ENCODE measurements around the gene CLIC1.
"Not testable (repeated sequence)": the region's sequence is repeated elsewhere in the genome, so short reads cannot be mapped to it uniquely, and the experiment has no call there.

CLIC1 gene

GRCh38 chr6:31721351-31722020, 14.8 kb downstream of the CLIC1 start, which contains the start of gene LY6G6C:
LY6G6C (minus strand) TSS chr6:31721746; CDS start chr6:31721679, 67 bp downstream.
- DNase-seq = no peak

- no peak for DNase-seq
Measured at GRCh38 chr6:31720196-31720770, 16.0 kb downstream of the CLIC1 start.

- no peak for DNase-seq
Measured at GRCh38 chr6:31719001-31719400, 17.3 kb downstream of the CLIC1 start.

- no peak for DNase-seq
Measured at GRCh38 chr6:31718265-31718664, 18.1 kb downstream of the CLIC1 start.

GRCh38 chr6:31717499-31718222, 18.7 kb downstream of the CLIC1 start:
- DNase-seq = no peak

GRCh38 chr6:31715022-31715958, 21.0 kb downstream of the CLIC1 start, which contains the start of gene LY6G6D:
LY6G6D (plus strand) TSS chr6:31715348; CDS start chr6:31715356, 8 bp downstream.
- DNase-seq = no peak

GRCh38 chr6:31713991-31714684, 22.2 kb downstream of the CLIC1 start:
- no peak for DNase-seq

GRCh38 chr6:31713465-31713864, 22.9 kb downstream of the CLIC1 start:
- no peak for DNase-seq

- DNase-seq = no peak
Measured at GRCh38 chr6:31712296-31712695, 24.0 kb downstream of the CLIC1 start.

GRCh38 chr6:31711233-31711632, 25.1 kb downstream of the CLIC1 start:
- no peak for DNase-seq

GRCh38 chr6:31710523-31711219, 25.7 kb downstream of the CLIC1 start:
- DNase-seq = no peak

- not testable (repeated sequence) for DNase-seq
Measured at GRCh38 chr6:31709157-31709556, 27.2 kb downstream of the CLIC1 start.

GRCh38 chr6:31708224-31708623, 28.1 kb downstream of the CLIC1 start:
- DNase-seq = no peak

GRCh38 chr6:31707701-31708100, 28.6 kb downstream of the CLIC1 start:
- no peak for DNase-seq

- no peak for DNase-seq
Measured at GRCh38 chr6:31706599-31706998, 29.7 kb downstream of the CLIC1 start, which contains the start of gene LY6G6F. LY6G6F (plus strand) TSS chr6:31706866; CDS start chr6:31706907, 41 bp downstream.

GRCh38 chr6:31705931-31706330, 30.4 kb downstream of the CLIC1 start:
- DNase-seq = no peak

GRCh38 chr6:31702819-31703716, 33.3 kb downstream of the CLIC1 start, which contains the start of gene ABHD16A:
ABHD16A (minus strand) TSS chr6:31703324; CDS start chr6:31703281, 43 bp downstream.
- DNase-seq = peak; percentile 97

GRCh38 chr6:31702405-31702818, 33.9 kb downstream of the CLIC1 start:
- DNase-seq = no peak

GRCh38 chr6:31701666-31702404, 34.5 kb downstream of the CLIC1 start:
- no peak for DNase-seq

All from activated CD8-positive, alpha-beta memory T cell treated with anti-CD3 and anti-CD28 coated beads, Interleukin-2, amount 50 U/mL, for 4 hours (primary cell).